Karpas-422 (cell line): Measurements from ENCODE around the gene AGPAT3. TPM values are rescaled to one million over a fixed set of nuclear protein-coding genes. Genes with fewer than 3 reads are reported as not detected.

Source experiments
- DNase-seq: peaks from one replicate; pipeline ENCODE4 v3.0.0-alpha.2; 2015
- H2AFZ ChIP-seq: fragments of 200-600 bp; sonication (generic); 2 replicates; pipeline ENCODE4 v1.6.1; 2014; ENCODE audit warnings: antibody characterized with exemption, low read length, mixed read lengths
- H3K27ac ChIP-seq: fragments of 200-600 bp; sonication (generic); 2 replicates; pipeline ENCODE4 v1.5.1; 2014; ENCODE audit warnings: mild to moderate bottlenecking, low read length, moderate library complexity
- H3K27me3 ChIP-seq: fragments of 200-600 bp; sonication (generic); 2 replicates; pipeline ENCODE4 v1.6.1; 2014; ENCODE audit warnings: low read length, mixed read lengths
- H3K36me3 ChIP-seq: fragments of 200-600 bp; sonication (generic); 2 replicates; pipeline ENCODE4 v1.6.1; 2014; ENCODE audit warnings: low read length, mixed read lengths; ENCODE audit not compliant: insufficient read depth
- H3K4me1 ChIP-seq: fragments of 200-600 bp; sonication (generic); 2 replicates; pipeline ENCODE4 v1.6.1; 2014; ENCODE audit warnings: mild to moderate bottlenecking, low read length, mixed read lengths
- H3K4me2 ChIP-seq: fragments of 200-600 bp; sonication (generic); 2 replicates; pipeline ENCODE4 v1.6.1; 2014; ENCODE audit warnings: low read length, low read depth, mild to moderate bottlenecking; ENCODE audit not compliant: poor library complexity, severe bottlenecking
- H3K4me3 ChIP-seq: fragments of 200-600 bp; sonication (generic); 2 replicates; pipeline ENCODE4 v1.5.1; 2014; ENCODE audit warnings: mild to moderate bottlenecking, antibody characterized with exemption, low read length, mixed read lengths
- H3K79me2 ChIP-seq: fragments of 200-600 bp; sonication (generic); 2 replicates; pipeline ENCODE4 v1.6.1; 2014; ENCODE audit warnings: mild to moderate bottlenecking, low read length, mixed read lengths
- H3K9ac ChIP-seq: fragments of 200-600 bp; sonication (generic); 2 replicates; pipeline ENCODE4 v1.6.0; 2014; ENCODE audit warnings: low read length
- H3K9me2 ChIP-seq: fragments of 200-600 bp; sonication (generic), shearing (Covaris generic); replicated peaks from 2 replicates; pipeline ENCODE4 v1.6.0; 2014; ENCODE audit warnings: mild to moderate bottlenecking, low read length, moderate library complexity; ENCODE audit not compliant: insufficient read depth
- H3K9me3 ChIP-seq: fragments of 300-700, 200-600 bp; sonication (generic); 2 replicates; pipeline ENCODE4 v1.6.1; 2014; ENCODE audit warnings: low read length, mixed read lengths
- H4K20me1 ChIP-seq: fragments of 200-600 bp; sonication (generic); 2 replicates; pipeline ENCODE4 v1.6.1; 2014; ENCODE audit warnings: mild to moderate bottlenecking, antibody characterized with exemption, low read length, low read depth; ENCODE audit not compliant: insufficient read depth
- total RNA-seq: library from RNA; depleted of rRNA; stranded (reverse); fragments of >200 nt; shearing (Covaris generic); gene quantifications from 2 replicates; pipeline ENCODE4 v1.2.3, GENCODE V29; 2014; ENCODE audit warnings: low replicate concordance

AGPAT3 gene
- total RNA-seq, 1 experiment from 2014 or later: 29.0 TPM

DNA sequence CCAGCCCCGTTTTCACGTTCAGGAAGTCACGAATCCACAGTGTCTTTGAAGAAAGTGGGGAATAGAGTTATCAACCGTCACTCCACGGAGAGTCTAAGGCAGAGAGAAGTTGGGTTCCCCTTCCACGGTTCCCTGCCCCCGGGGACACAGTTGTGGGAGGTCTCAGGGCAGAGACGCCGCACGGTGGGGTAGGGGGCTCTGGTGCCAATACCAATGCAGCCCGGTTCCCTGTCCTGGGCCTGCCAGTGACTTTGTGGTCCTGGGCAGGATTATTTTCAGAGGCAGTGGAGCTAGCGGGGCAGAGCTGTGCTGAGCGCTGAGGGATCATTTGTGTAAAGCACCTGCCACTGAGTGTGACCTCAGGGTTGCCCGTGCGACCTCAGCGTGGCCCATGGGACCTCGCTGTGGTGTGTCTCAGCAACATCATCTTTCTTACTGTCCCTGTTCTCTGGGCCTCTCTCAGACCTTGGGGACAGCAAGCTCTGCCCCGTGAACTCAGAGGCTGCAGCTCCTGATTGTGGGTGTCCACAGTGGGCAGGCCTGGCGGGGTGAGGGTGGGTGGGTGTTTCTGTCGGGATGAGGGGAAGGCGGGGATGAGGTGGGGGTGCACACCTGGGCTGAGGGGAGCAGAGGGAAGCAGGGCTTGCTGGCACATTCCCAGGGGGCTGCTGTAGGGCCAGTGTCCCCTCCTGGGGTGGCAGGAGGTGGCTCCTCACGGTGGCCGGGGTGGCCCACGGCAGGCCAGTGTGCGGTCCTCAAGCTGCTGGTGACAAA, 65.2 kb downstream of the AGPAT3 start:
- Histone ChIP-seq H3K27ac (no peak overlapping the region), H3K36me3 (no peaks in the 10 kb centered on the region), H3K9ac (no peak overlapping the region), H4K20me1 (no peaks in the 10 kb centered on the region; the same call in 1 of the 2 replicates), H3K9me2 (no peaks in the 10 kb centered on the region), H3K27me3 (no peaks in the 10 kb centered on the region), H3K4me3 (no peak overlapping the region), H2AFZ (no peak overlapping the region), H3K4me1 (peaks cover 7% of the 10 kb centered on the region), H3K4me2 (no peak overlapping the region), H3K9me3 (no peaks in the 10 kb centered on the region), H3K79me2 (peaks cover 55% of the 10 kb centered on the region)
- no peak for DNase-seq

DNA sequence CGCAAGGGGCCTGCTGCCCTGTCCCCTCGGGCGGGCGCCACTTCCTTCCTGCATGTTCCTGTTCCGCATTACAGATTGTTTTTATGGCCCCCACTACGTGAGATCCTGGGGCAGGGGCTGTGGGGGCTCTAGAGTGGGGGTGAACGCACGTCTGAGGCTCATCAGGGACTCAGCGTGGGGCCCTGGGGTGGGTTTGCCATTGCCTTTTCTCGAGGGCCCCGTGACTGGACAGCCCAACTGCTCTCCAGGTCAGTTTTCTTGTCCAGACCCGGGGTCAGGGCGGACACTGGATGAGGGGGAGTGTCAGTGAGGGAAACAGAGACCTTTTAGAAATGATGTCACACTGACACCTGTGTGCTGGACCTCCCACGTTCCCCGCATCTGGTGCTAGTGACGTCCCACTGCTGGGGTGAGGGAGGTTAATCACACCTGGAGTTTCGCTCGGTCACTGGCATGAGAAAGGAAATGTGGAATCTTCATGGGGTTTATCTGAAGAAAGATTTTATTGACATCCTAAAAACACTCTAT, 65.9 kb downstream of the AGPAT3 start:
- H4K20me1 ChIP-seq: no peaks in the 10 kb centered on the region; the same call in 1 of the 2 replicates
- no peaks in the 10 kb centered on the region for H3K27me3 ChIP-seq
- no peak overlapping the region for H3K4me3 ChIP-seq
- H3K4me1 ChIP-seq: peaks cover 7% of the 10 kb centered on the region
- H3K27ac ChIP-seq: no peak overlapping the region
- no peaks in the 10 kb centered on the region for H3K9me3 ChIP-seq
- DNase-seq: no peak
- H3K79me2 ChIP-seq: peaks cover 53% of the 10 kb centered on the region
- H3K9ac ChIP-seq: no peak overlapping the region
- no peaks in the 10 kb centered on the region for H3K36me3 ChIP-seq
- no peak overlapping the region for H3K4me2 ChIP-seq
- H2AFZ ChIP-seq: no peak overlapping the region
- H3K9me2 ChIP-seq: no peaks in the 10 kb centered on the region

DNA sequence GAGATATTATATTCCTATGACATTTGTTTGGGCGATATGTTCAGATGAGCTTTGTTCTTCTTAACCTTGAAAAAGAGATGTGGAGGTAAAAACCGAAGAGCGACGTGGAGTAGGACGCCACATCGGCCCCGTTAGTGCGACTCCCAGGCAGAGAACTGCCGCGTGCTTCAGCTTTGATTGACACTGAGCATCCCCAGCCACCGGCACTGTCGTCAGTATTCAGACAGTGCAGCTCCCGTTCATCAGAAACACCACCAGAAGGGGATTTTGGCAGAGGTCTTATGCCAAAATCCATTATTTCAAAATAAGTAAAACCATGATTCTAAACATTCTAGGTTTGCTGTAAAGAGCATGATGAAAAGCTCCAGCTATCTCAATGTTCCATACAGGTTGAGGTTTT, 66.5 kb downstream of the AGPAT3 start:
- Histone ChIP-seq H3K9me2 (no peaks in the 10 kb centered on the region), H3K4me3 (no peak overlapping the region), H3K27ac (no peak overlapping the region), H3K79me2 (peaks cover 48% of the 10 kb centered on the region; the same call in 1 of the 2 replicates), H3K9ac (no peak overlapping the region), H2AFZ (no peak overlapping the region), H3K36me3 (no peaks in the 10 kb centered on the region), H4K20me1 (no peaks in the 10 kb centered on the region; the same call in 1 of the 2 replicates), H3K4me1 (peaks cover 7% of the 10 kb centered on the region), H3K9me3 (no peaks in the 10 kb centered on the region), H3K4me2 (no peak overlapping the region), H3K27me3 (no peaks in the 10 kb centered on the region)
- DNase-seq: no peak

GRCh38 chr21:43932005-43932404, 67.0 kb downstream of the AGPAT3 start:
- Histone ChIP-seq H3K4me2 (no peak overlapping the region), H3K4me1 (peaks cover 8% of the 10 kb centered on the region), H3K27ac (no peak overlapping the region), H3K27me3 (no peaks in the 10 kb centered on the region), H2AFZ (no peak overlapping the region), H3K9me2 (no peaks in the 10 kb centered on the region), H3K79me2 (peaks cover 48% of the 10 kb centered on the region; the same call in 1 of the 2 replicates), H4K20me1 (no peaks in the 10 kb centered on the region; the same call in 1 of the 2 replicates), H3K9me3 (no peaks in the 10 kb centered on the region), H3K4me3 (no peak overlapping the region), H3K36me3 (no peaks in the 10 kb centered on the region), H3K9ac (no peak overlapping the region)
- no peak for DNase-seq

- Histone ChIP-seq H3K9ac (no peak overlapping the region), H3K4me1 (peaks cover 20% of the 10 kb centered on the region), H3K9me3 (no peaks in the 10 kb centered on the region), H3K9me2 (no peaks in the 10 kb centered on the region), H3K4me2 (no peak overlapping the region), H2AFZ (no peak overlapping the region), H3K27me3 (no peaks in the 10 kb centered on the region), H3K4me3 (no peak overlapping the region), H3K27ac (no peak overlapping the region), H4K20me1 (no peaks in the 10 kb centered on the region; the same call in 1 of the 2 replicates), H3K79me2 (peaks cover 41% of the 10 kb centered on the region; the same call in 1 of the 2 replicates), H3K36me3 (no peaks in the 10 kb centered on the region)
- no peak for DNase-seq
These were observed 68.2 kb downstream of the AGPAT3 start for GRCh38 chr21:43933199-43933598.

- Histone ChIP-seq H4K20me1 (no peaks in the 10 kb centered on the region; the same call in 1 of the 2 replicates), H3K4me2 (no peak overlapping the region), H3K9me3 (no peaks in the 10 kb centered on the region), H3K9me2 (no peaks in the 10 kb centered on the region), H3K27me3 (no peaks in the 10 kb centered on the region), H3K4me1 (peaks cover 24% of the 10 kb centered on the region), H2AFZ (no peak overlapping the region), H3K36me3 (no peaks in the 10 kb centered on the region), H3K79me2 (peaks cover 39% of the 10 kb centered on the region; the same call in 1 of the 2 replicates), H3K4me3 (no peak overlapping the region), H3K9ac (no peak overlapping the region), H3K27ac (no peak overlapping the region)
- no peak for DNase-seq
These were observed 68.7 kb downstream of the AGPAT3 start for GRCh38 chr21:43933680-43934079.

DNA sequence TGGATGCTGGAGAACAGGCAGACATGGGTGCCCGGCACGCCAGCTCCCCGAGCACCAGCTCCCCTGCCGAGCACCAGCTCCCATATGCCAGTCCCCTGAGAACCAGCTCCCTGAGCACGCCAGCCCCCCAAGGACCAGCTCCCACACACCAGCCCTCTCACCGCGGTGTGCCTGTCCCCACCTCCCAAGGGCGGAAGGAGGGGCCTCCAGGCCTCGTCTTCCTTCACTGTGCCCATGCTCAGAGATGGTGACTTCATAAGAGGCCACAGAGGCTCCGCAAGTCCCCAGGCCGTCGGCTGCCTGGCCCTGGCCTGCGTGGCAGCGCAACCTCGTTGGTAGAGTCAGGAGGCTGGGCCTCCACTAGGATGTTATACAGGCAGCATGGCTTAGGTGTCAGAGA, 69.1 kb downstream of the AGPAT3 start:
- Histone ChIP-seq H3K27ac (no peak overlapping the region), H4K20me1 (no peaks in the 10 kb centered on the region; the same call in 1 of the 2 replicates), H3K9me2 (no peaks in the 10 kb centered on the region), H3K4me2 (no peak overlapping the region), H3K9ac (no peak overlapping the region), H3K79me2 (peaks cover 38% of the 10 kb centered on the region; the same call in 1 of the 2 replicates), H3K4me3 (no peak overlapping the region), H3K36me3 (no peaks in the 10 kb centered on the region), H3K27me3 (no peaks in the 10 kb centered on the region), H3K4me1 (peaks cover 27% of the 10 kb centered on the region), H2AFZ (no peak overlapping the region), H3K9me3 (no peaks in the 10 kb centered on the region)
- DNase-seq: no peak
